Tibial nerve (tissue), 4 donors: Measurements from ENCODE around the gene HNRNPU.

Experiments
- EP300 ChIP-seq, 2 donors: sonication (generic); formaldehyde crosslinking; IDR thresholded peaks; one replicate each; pipeline ENCODE4 v1.6.1; 2017; ENCODE audit warnings: antibody characterized with exemption in 2 of 2, mild to moderate bottlenecking in 1 of 2
- POLR2A ChIP-seq, 2 donors: fragments of 450-650 bp; IDR thresholded peaks; one replicate each; pipeline ENCODE4 v1.6.1; 2017; ENCODE audit warnings: antibody characterized with exemption in 2 of 2, mild to moderate bottlenecking in 2 of 2, moderate library complexity in 2 of 2
- TF ChIP-seq, protein P1 (sequence below), 5 experiments: fragments of 200-600 bp in 3 of 5; fragments of 450-650 bp in 2 of 5; sonication (generic) in 3 of 5; IDR thresholded peaks; one replicate each; pipeline ENCODE4 v1.5.1; 2016 to 2019; ENCODE audit warnings: antibody characterized with exemption in 5 of 5, mild to moderate bottlenecking in 3 of 5, moderate library complexity in 2 of 5

DNA sequence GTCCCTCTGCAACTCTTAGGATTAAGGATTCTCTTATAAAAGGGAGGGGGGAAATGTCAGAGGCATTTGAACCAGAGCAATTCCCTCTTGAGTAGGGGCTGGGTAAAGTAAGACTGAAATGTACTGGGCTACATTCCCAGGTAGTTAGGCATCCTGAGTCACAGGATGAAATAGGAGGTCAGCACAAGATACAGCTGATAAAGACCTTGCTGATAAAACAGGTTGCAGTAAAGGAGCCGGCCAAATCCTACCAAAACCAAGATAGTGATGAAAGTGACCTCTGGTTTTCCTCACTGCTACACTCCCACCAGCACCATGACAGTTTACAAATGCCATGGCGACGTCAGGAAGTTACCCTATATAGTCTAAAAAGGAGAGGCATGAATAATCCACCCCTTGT is 43.2 kb downstream of the HNRNPU start:
- TF ChIP-seq POLR2A (IDR thresholded peaks at IDR 0.05) (no peak), EP300 (IDR thresholded peaks at IDR 0.05) (no peak)
- TF ChIP-seq, protein P1, sequence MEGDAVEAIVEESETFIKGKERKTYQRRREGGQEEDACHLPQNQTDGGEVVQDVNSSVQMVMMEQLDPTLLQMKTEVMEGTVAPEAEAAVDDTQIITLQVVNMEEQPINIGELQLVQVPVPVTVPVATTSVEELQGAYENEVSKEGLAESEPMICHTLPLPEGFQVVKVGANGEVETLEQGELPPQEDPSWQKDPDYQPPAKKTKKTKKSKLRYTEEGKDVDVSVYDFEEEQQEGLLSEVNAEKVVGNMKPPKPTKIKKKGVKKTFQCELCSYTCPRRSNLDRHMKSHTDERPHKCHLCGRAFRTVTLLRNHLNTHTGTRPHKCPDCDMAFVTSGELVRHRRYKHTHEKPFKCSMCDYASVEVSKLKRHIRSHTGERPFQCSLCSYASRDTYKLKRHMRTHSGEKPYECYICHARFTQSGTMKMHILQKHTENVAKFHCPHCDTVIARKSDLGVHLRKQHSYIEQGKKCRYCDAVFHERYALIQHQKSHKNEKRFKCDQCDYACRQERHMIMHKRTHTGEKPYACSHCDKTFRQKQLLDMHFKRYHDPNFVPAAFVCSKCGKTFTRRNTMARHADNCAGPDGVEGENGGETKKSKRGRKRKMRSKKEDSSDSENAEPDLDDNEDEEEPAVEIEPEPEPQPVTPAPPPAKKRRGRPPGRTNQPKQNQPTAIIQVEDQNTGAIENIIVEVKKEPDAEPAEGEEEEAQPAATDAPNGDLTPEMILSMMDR (IDR thresholded peaks at IDR 0.05): no peak
